ENCODE data around the gene GLRA3. TPM values are rescaled to one million over a fixed set of nuclear protein-coding genes. Genes with fewer than 3 reads are reported as not detected.
"Not testable (repeated sequence)": the region's sequence is repeated elsewhere in the genome, so short reads cannot be mapped to it uniquely, and the experiment has no call there.

Gene GLRA3
- total and polyA plus RNA-seq, 10 of the 15 experiments (the other 5 are each of a cell fraction or from before 2014, with no cell fraction given) = not detected

GRCh38 chr4:174631901-174632758 lies 196.9 kb downstream of the GLRA3 start (continued):
- TF ChIP-seq NKRF (conservative IDR thresholded peaks at IDR 0.05) (no peak), GABPA (IDR thresholded peaks at IDR 0.05; ENCODE audit: low read depth) (no peak), PAX8 (IDR thresholded peaks at IDR 0.05) (no peak), SIN3A (IDR thresholded peaks at IDR 0.05; ENCODE audit: low read depth, low read length) (no peak), SMAD5 (IDR thresholded peaks at IDR 0.05; ENCODE audit: low read depth) (no peak), PAX5 (IDR thresholded peaks at IDR 0.05; ENCODE audit: borderline replicate concordance, low read depth, low read length) (no peak), IRF4 (IDR thresholded peaks at IDR 0.05; ENCODE audit: low read depth, low read length) (no peak), RAD21 (IDR thresholded peaks at IDR 0.05; ENCODE audit: insufficient read depth, low read depth, low read length) (peak; percentile 77), LARP7 (IDR thresholded peaks at IDR 0.05) (no peak), IKZF1 (conservative IDR thresholded peaks at IDR 0.05) (no peak), KAT2A (conservative IDR thresholded peaks at IDR 0.05; ENCODE audit: control insufficient read depth, low read depth, low read length) (no peak), MXI1 (IDR thresholded peaks at IDR 0.05; ENCODE audit: low read depth, low read length) (no peak), RUNX3 (IDR thresholded peaks at IDR 0.05; ENCODE audit: low read length) (0 out of 2 replicates have a peak, but pooled peaks have one; percentile 14), CTCF (IDR thresholded peaks at IDR 0.05 in 2 of 3, conservative IDR thresholded peaks at IDR 0.05 in 1 of 3; ENCODE audit: control insufficient read depth in 2 of 3, extremely low read depth in 1 of 3, insufficient read depth in 1 of 3, low read depth in 3 of 3, low read length in 3 of 3) (peak; percentile 52 to 62 (median 62); a peak in 5 of 6 replicates), HSF1 (IDR thresholded peaks at IDR 0.05; ENCODE audit: low read depth, low read length) (no peak)

- H3K9ac ChIP-seq (ENCODE audit: control insufficient read depth, insufficient read depth, low read length); H3K79me2 ChIP-seq (ENCODE audit: control insufficient read depth, insufficient read depth, low read length); DNase-seq (ENCODE audit: low read depth, low spot score); ATAC-seq; H3K27ac ChIP-seq (ENCODE audit: control insufficient read depth, insufficient read depth); POLR2A ChIA-PET; BruUV-seq (replicated peaks); H3K27me3 ChIP-seq (replicated peaks in 1 of 2; ENCODE audit: control insufficient read depth in 2 of 2, insufficient read depth in 2 of 2, low read length in 1 of 2); H3K9me3 ChIP-seq (replicated peaks; ENCODE audit: control insufficient read depth, insufficient read depth, low read length); H2AFZ ChIP-seq (ENCODE audit: control insufficient read depth, low read depth, low read length); H3K4me1 ChIP-seq (ENCODE audit: control insufficient read depth, insufficient read depth, low read length); FAIRE-seq; H3K4me2 ChIP-seq (ENCODE audit: control insufficient read depth, insufficient read depth); RAD21 ChIA-PET (ENCODE audit: unreplicated experiment); CTCF ChIA-PET; H3K36me3 ChIP-seq (ENCODE audit: control insufficient read depth in 2 of 2, insufficient read depth in 2 of 2, low read length in 1 of 2); H4K20me1 ChIP-seq (ENCODE audit: control insufficient read depth, insufficient read depth); H3K4me3 ChIP-seq: not testable (repeated sequence)
- in situ Hi-C loops (cut with MboI) (loop anchor here (10.0 kb wide), 1 partner anchor 265 kb away; no protein-coding TSS in a partner anchor), intact Hi-C loops (cut with micrococcal nuclease; ENCODE audit: unreplicated experiment) (loop anchor here (5.0 kb wide), 2 partner anchors 82 to 108 kb away; partner anchors contain the start of gene HPGD)
- 31% methylated on average over 2 of the region's 2 CpGs for WGBS (ENCODE audit: insufficient coverage, insufficient replicate concordance, low lambda C conversion rate, missing lambda C conversion rate)
- SMC1A ChIA-PET (ENCODE audit: uncharacterized antibody, unreplicated experiment) = interaction anchor here (1.2 kb wide), 1 partner anchor 418 kb away, joined by 3 read pairs; no protein-coding TSS in a partner anchor
These were observed 199.1 kb downstream of the GLRA3 start for GRCh38 chr4:174629907-174630450.
